ENCODE measurements around the gene DDX24.

DDX24 gene

DNA sequence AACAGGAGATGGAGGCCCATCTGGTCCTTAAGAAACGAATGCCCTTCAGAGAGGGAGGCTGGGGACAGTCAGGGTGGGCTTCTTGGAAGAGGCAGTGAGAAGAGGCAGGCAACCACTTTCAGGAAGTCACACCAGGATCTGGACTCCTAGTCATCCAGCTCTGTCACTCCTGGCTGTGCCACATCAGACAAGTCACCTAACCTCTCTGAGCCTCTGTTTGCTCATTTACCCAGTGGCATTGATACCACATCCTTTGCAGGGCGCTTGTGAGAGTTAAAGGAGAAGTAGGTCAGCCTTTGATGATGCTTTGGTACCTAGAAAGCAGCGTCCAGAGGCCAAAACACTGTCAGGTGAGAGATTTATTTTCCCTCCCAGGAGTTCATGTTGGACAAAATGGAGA, 72.8 kb downstream of the DDX24 start:
- TF ChIP-seq NFIC (IDR thresholded peaks at IDR 0.05), result no peak
- TF ChIP-seq CEBPB (IDR thresholded peaks at IDR 0.05), result no peak
- no peak for TF ChIP-seq EGR1 (IDR thresholded peaks at IDR 0.05)
- no peak for TF ChIP-seq YY1 (IDR thresholded peaks at IDR 0.05; ENCODE audit: low read depth)
- TF ChIP-seq, protein P1, sequence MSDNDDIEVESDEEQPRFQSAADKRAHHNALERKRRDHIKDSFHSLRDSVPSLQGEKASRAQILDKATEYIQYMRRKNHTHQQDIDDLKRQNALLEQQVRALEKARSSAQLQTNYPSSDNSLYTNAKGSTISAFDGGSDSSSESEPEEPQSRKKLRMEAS (IDR thresholded peaks at IDR 0.05), result no peak
- no peak for TF ChIP-seq TCF12 (IDR thresholded peaks at IDR 0.05; ENCODE audit: low read depth)
- TF ChIP-seq, protein P2, sequence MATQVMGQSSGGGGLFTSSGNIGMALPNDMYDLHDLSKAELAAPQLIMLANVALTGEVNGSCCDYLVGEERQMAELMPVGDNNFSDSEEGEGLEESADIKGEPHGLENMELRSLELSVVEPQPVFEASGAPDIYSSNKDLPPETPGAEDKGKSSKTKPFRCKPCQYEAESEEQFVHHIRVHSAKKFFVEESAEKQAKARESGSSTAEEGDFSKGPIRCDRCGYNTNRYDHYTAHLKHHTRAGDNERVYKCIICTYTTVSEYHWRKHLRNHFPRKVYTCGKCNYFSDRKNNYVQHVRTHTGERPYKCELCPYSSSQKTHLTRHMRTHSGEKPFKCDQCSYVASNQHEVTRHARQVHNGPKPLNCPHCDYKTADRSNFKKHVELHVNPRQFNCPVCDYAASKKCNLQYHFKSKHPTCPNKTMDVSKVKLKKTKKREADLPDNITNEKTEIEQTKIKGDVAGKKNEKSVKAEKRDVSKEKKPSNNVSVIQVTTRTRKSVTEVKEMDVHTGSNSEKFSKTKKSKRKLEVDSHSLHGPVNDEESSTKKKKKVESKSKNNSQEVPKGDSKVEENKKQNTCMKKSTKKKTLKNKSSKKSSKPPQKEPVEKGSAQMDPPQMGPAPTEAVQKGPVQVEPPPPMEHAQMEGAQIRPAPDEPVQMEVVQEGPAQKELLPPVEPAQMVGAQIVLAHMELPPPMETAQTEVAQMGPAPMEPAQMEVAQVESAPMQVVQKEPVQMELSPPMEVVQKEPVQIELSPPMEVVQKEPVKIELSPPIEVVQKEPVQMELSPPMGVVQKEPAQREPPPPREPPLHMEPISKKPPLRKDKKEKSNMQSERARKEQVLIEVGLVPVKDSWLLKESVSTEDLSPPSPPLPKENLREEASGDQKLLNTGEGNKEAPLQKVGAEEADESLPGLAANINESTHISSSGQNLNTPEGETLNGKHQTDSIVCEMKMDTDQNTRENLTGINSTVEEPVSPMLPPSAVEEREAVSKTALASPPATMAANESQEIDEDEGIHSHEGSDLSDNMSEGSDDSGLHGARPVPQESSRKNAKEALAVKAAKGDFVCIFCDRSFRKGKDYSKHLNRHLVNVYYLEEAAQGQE (IDR thresholded peaks at IDR 0.05; ENCODE audit: low read depth), result no peak
- no peak for TF ChIP-seq CREB1 (IDR thresholded peaks at IDR 0.05; ENCODE audit: low read depth)
- TF ChIP-seq TEAD4 (IDR thresholded peaks at IDR 0.05), result no peak
- no peak for TF ChIP-seq ZBTB7A (IDR thresholded peaks at IDR 0.05; ENCODE audit: low read depth)
- TF ChIP-seq EP300 (IDR thresholded peaks at IDR 0.05; ENCODE audit: borderline replicate concordance), result no peak
- TF ChIP-seq, protein P3, sequence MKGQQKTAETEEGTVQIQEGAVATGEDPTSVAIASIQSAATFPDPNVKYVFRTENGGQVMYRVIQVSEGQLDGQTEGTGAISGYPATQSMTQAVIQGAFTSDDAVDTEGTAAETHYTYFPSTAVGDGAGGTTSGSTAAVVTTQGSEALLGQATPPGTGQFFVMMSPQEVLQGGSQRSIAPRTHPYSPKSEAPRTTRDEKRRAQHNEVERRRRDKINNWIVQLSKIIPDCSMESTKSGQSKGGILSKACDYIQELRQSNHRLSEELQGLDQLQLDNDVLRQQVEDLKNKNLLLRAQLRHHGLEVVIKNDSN (IDR thresholded peaks at IDR 0.05), result no peak
- no peak for TF ChIP-seq RAD21 (IDR thresholded peaks at IDR 0.05; ENCODE audit: low read depth)
- no peak for TF ChIP-seq FOXM1 (IDR thresholded peaks at IDR 0.05; ENCODE audit: borderline replicate concordance, low read depth)
- TF ChIP-seq TAF1 (IDR thresholded peaks at IDR 0.05; ENCODE audit: low read depth), result no peak

DNA sequence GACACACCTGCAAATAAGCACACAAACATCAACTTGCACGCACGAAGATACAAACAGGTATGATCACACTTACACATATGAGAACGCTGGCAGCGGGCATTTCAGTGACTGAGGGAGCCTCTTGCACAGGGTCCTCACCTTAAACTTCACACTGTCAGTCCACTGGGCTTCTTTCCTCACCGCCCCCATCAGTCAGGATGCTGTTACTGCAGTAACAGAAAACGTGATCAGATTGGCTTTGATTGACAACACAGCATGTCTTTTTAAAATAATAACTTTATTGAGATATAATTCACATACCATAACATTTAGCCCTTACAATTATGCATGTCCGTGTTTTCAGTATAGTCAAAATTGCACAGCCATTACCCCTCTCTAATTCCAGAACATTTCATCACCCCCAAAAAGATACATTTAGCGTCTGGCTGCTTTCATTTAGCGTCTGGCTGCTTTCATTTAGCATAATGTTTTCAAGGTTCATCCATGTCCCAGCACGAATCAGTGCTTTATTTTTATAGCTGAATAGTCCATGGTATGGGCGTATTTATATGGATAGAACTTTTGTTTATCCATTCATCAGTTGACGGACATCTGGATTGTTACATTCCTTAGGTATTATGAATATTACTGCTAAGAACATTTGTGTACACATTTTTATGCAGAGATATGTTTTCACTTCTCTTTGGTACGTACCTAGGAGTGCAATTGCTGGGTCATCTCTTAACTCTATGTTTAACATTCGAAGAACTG, 75.5 kb downstream of the DDX24 start:
- TF ChIP-seq CEBPB (IDR thresholded peaks at IDR 0.05) (no peak), RAD21 (IDR thresholded peaks at IDR 0.05; ENCODE audit: low read depth) (peak; percentile 18; the same call in 1 of the 2 replicates)

DNA sequence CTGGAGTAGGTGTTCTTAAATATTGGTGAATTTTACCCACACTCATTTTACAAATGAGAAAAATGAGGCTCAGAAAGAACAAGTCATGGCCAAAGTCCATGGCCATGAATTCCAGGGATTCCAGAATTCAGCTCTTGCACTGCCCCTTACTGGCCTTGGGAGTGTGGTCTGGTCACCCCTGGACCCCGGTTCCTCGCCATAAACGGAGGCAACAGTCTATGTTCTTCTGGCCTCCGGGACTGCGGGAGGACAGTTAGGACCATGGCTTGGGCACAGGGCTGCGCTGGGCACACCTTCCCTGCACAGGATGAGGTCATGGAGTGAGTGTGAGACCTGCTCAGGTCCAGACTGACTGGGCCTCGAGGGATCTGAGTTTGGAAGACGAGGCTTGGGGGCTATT, 77.0 kb downstream of the DDX24 start:
- no peak for TF ChIP-seq NFIC (IDR thresholded peaks at IDR 0.05)
- TF ChIP-seq TEAD4 (IDR thresholded peaks at IDR 0.05), result no peak
- TF ChIP-seq CREB1 (IDR thresholded peaks at IDR 0.05; ENCODE audit: low read depth), result no peak
- TF ChIP-seq, protein P1 (IDR thresholded peaks at IDR 0.05), result no peak

DNA sequence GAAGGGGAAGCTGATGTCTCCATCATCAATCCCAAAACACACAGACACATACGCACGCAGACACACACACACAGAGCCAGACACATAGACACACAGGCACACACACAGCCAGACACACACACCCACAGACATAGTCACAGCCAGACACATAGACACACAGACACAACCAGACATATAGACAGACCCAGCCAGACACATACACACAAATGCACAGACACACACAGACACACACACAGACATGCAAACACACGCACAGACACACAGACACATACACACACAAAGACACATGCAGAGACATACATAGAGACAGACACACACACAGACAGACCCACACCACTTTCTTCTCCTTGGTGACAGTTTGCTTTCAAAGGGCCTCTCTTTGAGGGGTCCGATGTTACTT, 77.6 kb downstream of the DDX24 start:
- TF ChIP-seq, protein P1 (IDR thresholded peaks at IDR 0.05), result no peak
- TF ChIP-seq, protein P2 (IDR thresholded peaks at IDR 0.05; ENCODE audit: low read depth), result no peak
- TF ChIP-seq CEBPB (IDR thresholded peaks at IDR 0.05), result no peak
- TF ChIP-seq, protein P3 (IDR thresholded peaks at IDR 0.05), result no peak
- TF ChIP-seq YY1 (IDR thresholded peaks at IDR 0.05; ENCODE audit: low read depth), result no peak
- no peak for TF ChIP-seq FOXM1 (IDR thresholded peaks at IDR 0.05; ENCODE audit: borderline replicate concordance, low read depth)
- TF ChIP-seq TEAD4 (IDR thresholded peaks at IDR 0.05), result no peak
- TF ChIP-seq TAF1 (IDR thresholded peaks at IDR 0.05; ENCODE audit: low read depth), result no peak
- no peak for TF ChIP-seq EP300 (IDR thresholded peaks at IDR 0.05; ENCODE audit: borderline replicate concordance)
- no peak for TF ChIP-seq RAD21 (IDR thresholded peaks at IDR 0.05; ENCODE audit: low read depth)
- TF ChIP-seq CREB1 (IDR thresholded peaks at IDR 0.05; ENCODE audit: low read depth), result no peak
- no peak for TF ChIP-seq ZBTB7A (IDR thresholded peaks at IDR 0.05; ENCODE audit: low read depth)
- no peak for TF ChIP-seq NFIC (IDR thresholded peaks at IDR 0.05)
- TF ChIP-seq EGR1 (IDR thresholded peaks at IDR 0.05), result no peak
- TF ChIP-seq TCF12 (IDR thresholded peaks at IDR 0.05; ENCODE audit: low read depth), result no peak

DNA sequence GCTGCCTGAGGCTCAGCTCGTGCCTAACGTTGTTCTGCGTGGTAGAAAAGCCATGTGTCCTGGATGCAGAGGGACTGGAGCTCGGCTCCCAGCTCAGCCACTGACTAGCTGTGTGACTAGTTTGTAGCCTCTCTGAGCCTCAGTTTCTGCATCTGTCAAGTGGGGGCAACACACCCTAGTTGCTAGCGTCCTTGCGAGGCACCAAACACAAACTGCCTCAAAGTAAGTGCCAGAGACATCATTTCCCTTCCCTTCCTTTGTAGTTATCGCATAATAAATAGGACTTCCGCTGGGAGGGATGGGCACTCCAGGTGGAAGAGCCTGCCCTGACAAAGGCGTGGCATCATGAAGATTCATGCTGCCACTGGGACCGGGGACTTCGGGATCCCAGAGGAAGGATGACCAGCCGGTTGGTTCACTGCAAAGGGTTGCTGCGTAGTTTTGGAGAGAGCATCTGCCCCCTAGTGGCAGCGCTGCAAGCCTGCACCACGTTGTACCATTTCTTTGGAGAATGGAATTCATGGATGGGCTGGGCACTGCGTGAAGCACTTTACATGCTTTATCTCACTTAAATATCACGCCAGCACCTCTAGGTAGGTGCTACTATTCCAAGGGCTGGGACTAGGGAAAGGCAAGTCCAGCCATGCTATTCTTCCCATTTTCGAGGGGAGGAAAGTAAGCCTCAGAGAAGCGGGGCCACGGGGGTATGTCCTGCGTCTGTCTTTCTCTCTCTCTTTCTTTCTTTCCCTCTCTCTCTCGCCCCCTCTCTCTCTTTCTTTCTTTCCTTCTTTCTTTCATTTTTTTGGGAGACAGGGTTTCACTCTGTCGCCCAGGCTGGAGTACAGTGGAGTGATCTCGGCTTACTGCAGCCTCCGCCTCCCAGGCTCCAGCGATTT, 79.3 kb downstream of the DDX24 start:
- TF ChIP-seq, protein P2 (IDR thresholded peaks at IDR 0.05; ENCODE audit: low read depth), result no peak
- TF ChIP-seq RAD21 (IDR thresholded peaks at IDR 0.05; ENCODE audit: low read depth) (peak; percentile 99), TEAD4 (IDR thresholded peaks at IDR 0.05) (0 out of 2 replicates have a peak, but pooled peaks have one; percentile 13)

Measured in Ishikawa (cell line).